ENCODE results near the gene SNX30.

GRCh38 chr9:112872019-112872418, 121.5 kb downstream of the SNX30 start:
- TF ChIP-seq, protein P1, sequence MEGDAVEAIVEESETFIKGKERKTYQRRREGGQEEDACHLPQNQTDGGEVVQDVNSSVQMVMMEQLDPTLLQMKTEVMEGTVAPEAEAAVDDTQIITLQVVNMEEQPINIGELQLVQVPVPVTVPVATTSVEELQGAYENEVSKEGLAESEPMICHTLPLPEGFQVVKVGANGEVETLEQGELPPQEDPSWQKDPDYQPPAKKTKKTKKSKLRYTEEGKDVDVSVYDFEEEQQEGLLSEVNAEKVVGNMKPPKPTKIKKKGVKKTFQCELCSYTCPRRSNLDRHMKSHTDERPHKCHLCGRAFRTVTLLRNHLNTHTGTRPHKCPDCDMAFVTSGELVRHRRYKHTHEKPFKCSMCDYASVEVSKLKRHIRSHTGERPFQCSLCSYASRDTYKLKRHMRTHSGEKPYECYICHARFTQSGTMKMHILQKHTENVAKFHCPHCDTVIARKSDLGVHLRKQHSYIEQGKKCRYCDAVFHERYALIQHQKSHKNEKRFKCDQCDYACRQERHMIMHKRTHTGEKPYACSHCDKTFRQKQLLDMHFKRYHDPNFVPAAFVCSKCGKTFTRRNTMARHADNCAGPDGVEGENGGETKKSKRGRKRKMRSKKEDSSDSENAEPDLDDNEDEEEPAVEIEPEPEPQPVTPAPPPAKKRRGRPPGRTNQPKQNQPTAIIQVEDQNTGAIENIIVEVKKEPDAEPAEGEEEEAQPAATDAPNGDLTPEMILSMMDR (IDR thresholded peaks at IDR 0.05): no peak
- TF ChIP-seq POLR2A (IDR thresholded peaks at IDR 0.05): no peak
